CD4-positive, alpha-beta T cell treated with Interleukin-2 at 100 ng/mL for 4 hours (primary cell): ENCODE results near the gene LPAR3.
"Not testable (repeated sequence)": the region's sequence is repeated elsewhere in the genome, so short reads cannot be mapped to it uniquely, and the experiment has no call there.

Source experiments
- DNase-seq: peaks from one replicate; pipeline ENCODE4 v3.0.0-alpha.2; 2020; ENCODE audit warnings: low spot score

LPAR3 gene

GRCh38 chr1:84902727-84903126 is 9.7 kb upstream of the LPAR3 start:
- DNase-seq = not testable (repeated sequence)

GRCh38 chr1:84899969-84900368 is 7.0 kb upstream of the LPAR3 start:
- no peak for DNase-seq

GRCh38 chr1:84896279-84896678 is 3.3 kb upstream of the LPAR3 start:
- DNase-seq = no peak

GRCh38 chr1:84890566-84890965 is 2.4 kb downstream of the LPAR3 start:
- DNase-seq = no peak

- no peak for DNase-seq
Measured at GRCh38 chr1:84889437-84889836, 3.6 kb downstream of the LPAR3 start.

GRCh38 chr1:84888753-84889152 is 4.3 kb downstream of the LPAR3 start:
- peak; percentile 55 for DNase-seq

GRCh38 chr1:84887261-84887934 is 5.6 kb downstream of the LPAR3 start:
- no peak for DNase-seq

GRCh38 chr1:84885469-84885868 is 7.5 kb downstream of the LPAR3 start:
- DNase-seq = no peak

- DNase-seq = no peak
Measured at GRCh38 chr1:84884671-84885389, 8.2 kb downstream of the LPAR3 start.

GRCh38 chr1:84883286-84883685 is 9.7 kb downstream of the LPAR3 start:
- DNase-seq = no peak

- DNase-seq = no peak
Measured at GRCh38 chr1:84877592-84877991, 15.4 kb downstream of the LPAR3 start.

GRCh38 chr1:84876353-84876752 is 16.7 kb downstream of the LPAR3 start:
- peak; percentile 36 for DNase-seq

- DNase-seq = no peak
Measured at GRCh38 chr1:84873366-84873765, 19.6 kb downstream of the LPAR3 start.

- DNase-seq = no peak
Measured at GRCh38 chr1:84872696-84873355, 20.2 kb downstream of the LPAR3 start.

- DNase-seq = no peak
Measured at GRCh38 chr1:84871181-84871580, 21.8 kb downstream of the LPAR3 start.

- no peak for DNase-seq
Measured at GRCh38 chr1:84870591-84870990, 22.4 kb downstream of the LPAR3 start.

- DNase-seq = no peak
Measured at GRCh38 chr1:84869720-84870119, 23.3 kb downstream of the LPAR3 start.

GRCh38 chr1:84862810-84863251 is 30.2 kb downstream of the LPAR3 start:
- peak; percentile 82 for DNase-seq

- no peak for DNase-seq
Measured at GRCh38 chr1:84861988-84862644, 30.9 kb downstream of the LPAR3 start.

GRCh38 chr1:84861516-84861915 is 31.5 kb downstream of the LPAR3 start:
- no peak for DNase-seq

GRCh38 chr1:84859866-84860265 is 33.1 kb downstream of the LPAR3 start:
- no peak for DNase-seq

GRCh38 chr1:84857906-84858305 is 35.1 kb downstream of the LPAR3 start:
- DNase-seq = no peak
